ENCODE data around the gene FAM120A.

- TF ChIP-seq, protein P1, sequence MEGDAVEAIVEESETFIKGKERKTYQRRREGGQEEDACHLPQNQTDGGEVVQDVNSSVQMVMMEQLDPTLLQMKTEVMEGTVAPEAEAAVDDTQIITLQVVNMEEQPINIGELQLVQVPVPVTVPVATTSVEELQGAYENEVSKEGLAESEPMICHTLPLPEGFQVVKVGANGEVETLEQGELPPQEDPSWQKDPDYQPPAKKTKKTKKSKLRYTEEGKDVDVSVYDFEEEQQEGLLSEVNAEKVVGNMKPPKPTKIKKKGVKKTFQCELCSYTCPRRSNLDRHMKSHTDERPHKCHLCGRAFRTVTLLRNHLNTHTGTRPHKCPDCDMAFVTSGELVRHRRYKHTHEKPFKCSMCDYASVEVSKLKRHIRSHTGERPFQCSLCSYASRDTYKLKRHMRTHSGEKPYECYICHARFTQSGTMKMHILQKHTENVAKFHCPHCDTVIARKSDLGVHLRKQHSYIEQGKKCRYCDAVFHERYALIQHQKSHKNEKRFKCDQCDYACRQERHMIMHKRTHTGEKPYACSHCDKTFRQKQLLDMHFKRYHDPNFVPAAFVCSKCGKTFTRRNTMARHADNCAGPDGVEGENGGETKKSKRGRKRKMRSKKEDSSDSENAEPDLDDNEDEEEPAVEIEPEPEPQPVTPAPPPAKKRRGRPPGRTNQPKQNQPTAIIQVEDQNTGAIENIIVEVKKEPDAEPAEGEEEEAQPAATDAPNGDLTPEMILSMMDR (IDR thresholded peaks at IDR 0.05), result no peak
- no peak for TF ChIP-seq POLR2A (IDR thresholded peaks at IDR 0.05)
Measured at GRCh38 chr9:93447655-93448054, 3.8 kb upstream of the FAM120A start.

Measured in body of pancreas (tissue), 4 donors.